MM.1S (cell line): Measurements from ENCODE around the gene PACRG.

Experiments used
- DNase-seq: peaks from one replicate; pipeline ENCODE4 v3.0.0-alpha.2; 2015
- H2AFZ ChIP-seq: fragments of 300-600 bp; sonication (generic); 2 replicates; pipeline ENCODE4 v1.6.0; 2016; ENCODE audit warnings: antibody characterized with exemption, low read length
- H3F3A ChIP-seq: fragments of 300-600 bp; sonication (generic); 2 replicates; pipeline ENCODE4 v1.6.1; 2016; ENCODE audit warnings: mild to moderate bottlenecking, antibody characterized with exemption, low read length, moderate library complexity, mixed read lengths; ENCODE audit not compliant: insufficient read depth
- H3K27ac ChIP-seq: fragments of 300-600 bp; sonication (generic); 2 replicates; pipeline ENCODE4 v1.5.1; 2016; ENCODE audit warnings: mild to moderate bottlenecking, low read length
- H3K27me3 ChIP-seq: fragments of 300-600 bp; sonication (generic); replicated peaks from 2 replicates; pipeline ENCODE4 v1.6.0; 2016; ENCODE audit warnings: low read length; ENCODE audit not compliant: insufficient read depth
- H3K36me3 ChIP-seq: fragments of 300-600 bp; sonication (generic); replicated peaks from 2 replicates; pipeline ENCODE4 v1.6.1; 2016; ENCODE audit warnings: mild to moderate bottlenecking, low read length, mixed read lengths; ENCODE audit not compliant: insufficient read depth
- H3K4me1 ChIP-seq: fragments of 300-600 bp; sonication (generic); 2 replicates; pipeline ENCODE4 v1.6.1; 2016; ENCODE audit warnings: low read length, mixed read lengths
- H3K4me2 ChIP-seq: fragments of 300-600 bp; sonication (generic); 2 replicates; pipeline ENCODE4 v1.6.0; 2016; ENCODE audit warnings: low read depth, low read length
- H3K4me3 ChIP-seq: fragments of 300-600 bp; sonication (generic); 2 replicates; pipeline ENCODE4 v1.5.1; 2016; ENCODE audit warnings: low read length, mixed read lengths
- H3K79me2 ChIP-seq: fragments of 300-600 bp; sonication (generic); 2 replicates; pipeline ENCODE4 v1.6.1; 2016; ENCODE audit warnings: mixed run types, low read length, mixed read lengths
- H3K9ac ChIP-seq: fragments of 300-600 bp; sonication (generic); 2 replicates; pipeline ENCODE4 v1.6.1; 2016; ENCODE audit warnings: low read length, mixed read lengths
- H3K9me2 ChIP-seq: fragments of 300-600 bp; sonication (generic); replicated peaks from 2 replicates; pipeline ENCODE4 v1.6.1; 2016; ENCODE audit warnings: mild to moderate bottlenecking, low read length, mixed read lengths; ENCODE audit not compliant: insufficient read depth
- H3K9me3 ChIP-seq: fragments of 300-600 bp; sonication (generic); replicated peaks from 2 replicates; pipeline ENCODE4 v1.6.1; 2016; ENCODE audit warnings: mild to moderate bottlenecking, low read length, mixed read lengths; ENCODE audit not compliant: insufficient read depth
- H4K20me1 ChIP-seq: fragments of 300-600 bp; sonication (generic); 2 replicates; pipeline ENCODE4 v1.6.1; 2016; ENCODE audit warnings: mild to moderate bottlenecking, low read length, moderate library complexity, mixed read lengths; ENCODE audit not compliant: insufficient read depth
- CTCF ChIP-seq: fragments of 300-600 bp; sonication (generic); IDR thresholded peaks from 2 replicates; pipeline ENCODE4 v1.5.1; 2016; ENCODE audit warnings: antibody characterized with exemption, low read length, mixed read lengths
- EZH2 ChIP-seq: fragments of 300-600 bp; sonication (generic); optimal IDR thresholded peaks from 2 replicates; pipeline ENCODE3; 2017; ENCODE audit warnings: low read depth, mild to moderate bottlenecking, antibody characterized with exemption, low read length, mixed read lengths
- EZH2phosphoT487 ChIP-seq: fragments of 300-600 bp; sonication (generic); IDR thresholded peaks from 2 replicates; pipeline ENCODE4 v1.6.1; 2018; ENCODE audit warnings: antibody characterized with exemption, low read length

PACRG gene

DNA sequence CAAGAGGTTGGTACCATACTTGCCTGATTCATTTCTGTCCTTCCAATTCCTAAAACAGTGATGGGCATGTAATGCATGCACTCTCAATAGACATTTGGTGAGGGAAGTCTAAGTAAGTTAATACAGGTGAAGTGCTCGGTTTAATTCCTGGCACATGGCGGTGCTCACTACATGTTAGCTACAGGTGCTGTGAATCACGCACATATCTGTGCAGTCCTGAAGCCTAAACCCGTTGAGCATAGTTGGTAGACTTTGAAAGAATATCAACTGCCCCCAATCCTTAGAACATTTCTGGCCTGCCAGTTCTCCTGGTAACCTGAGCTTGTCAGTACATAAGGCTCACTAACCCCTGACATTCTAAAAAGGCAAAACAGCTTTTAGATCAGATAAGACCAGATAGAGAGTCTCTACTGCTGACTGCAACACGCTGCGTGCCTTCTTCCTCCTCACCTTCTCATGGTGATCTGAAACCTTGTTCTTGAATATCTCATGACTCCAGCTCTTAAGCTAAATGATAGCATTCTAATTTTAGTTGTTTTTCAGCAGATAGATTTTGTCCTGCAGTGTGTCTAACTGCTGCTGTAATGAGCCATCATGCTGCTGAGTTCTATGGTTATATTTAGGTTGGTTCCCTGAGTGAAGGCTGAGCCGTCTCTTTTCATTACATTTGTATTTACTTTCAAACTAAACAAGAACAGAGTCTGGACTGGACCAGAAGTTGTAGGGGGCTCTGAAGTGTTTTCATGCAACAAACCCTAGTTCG, 358.3 kb downstream of the PACRG start:
- Histone ChIP-seq H3K4me1 (no peaks in the 10 kb centered on the region), H3K4me2 (no peak overlapping the region), H3K27me3 (no peaks in the 10 kb centered on the region), H3K9ac (no peak overlapping the region), H3K9me3 (no peaks in the 10 kb centered on the region), H3K79me2 (no peaks in the 10 kb centered on the region), H3K4me3 (no peak overlapping the region), H2AFZ (no peak overlapping the region), H3K9me2 (no peaks in the 10 kb centered on the region), H3K36me3 (no peaks in the 10 kb centered on the region), H3K27ac (no peak overlapping the region), H4K20me1 (no peaks in the 10 kb centered on the region), H3F3A (no peaks in the 10 kb centered on the region)
- no peak for TF ChIP-seq CTCF
- no peak for TF ChIP-seq EZH2
- no peak for TF ChIP-seq EZH2phosphoT487
- DNase-seq, result no peak

DNA sequence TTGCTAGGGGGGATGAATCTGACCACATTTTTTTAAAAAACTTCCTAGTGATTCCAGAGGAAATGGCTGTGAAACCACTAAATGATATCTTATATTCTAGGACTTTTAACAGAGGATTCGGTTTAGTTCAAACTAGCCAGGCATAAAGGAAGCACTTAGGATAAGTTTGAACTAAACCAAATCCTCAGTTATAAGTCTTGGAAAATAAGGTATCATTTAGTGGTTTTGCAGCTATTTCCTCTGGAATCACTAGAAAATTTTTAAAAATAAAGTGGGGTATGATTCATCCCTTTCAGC, 358.8 kb downstream of the PACRG start:
- Histone ChIP-seq H3K4me1 (no peaks in the 10 kb centered on the region), H3K36me3 (no peaks in the 10 kb centered on the region), H3K27me3 (no peaks in the 10 kb centered on the region), H3K4me2 (no peak overlapping the region), H3K4me3 (no peak overlapping the region), H3K27ac (no peak overlapping the region), H2AFZ (no peak overlapping the region), H3K9ac (no peak overlapping the region), H3K9me2 (no peaks in the 10 kb centered on the region), H4K20me1 (no peaks in the 10 kb centered on the region), H3K9me3 (no peaks in the 10 kb centered on the region), H3F3A (no peaks in the 10 kb centered on the region), H3K79me2 (no peaks in the 10 kb centered on the region)
- DNase-seq, result no peak
- no peak for TF ChIP-seq EZH2phosphoT487
- TF ChIP-seq CTCF, result no peak
- TF ChIP-seq EZH2, result no peak

GRCh38 chr6:163087981-163088380, 360.2 kb downstream of the PACRG start:
- Histone ChIP-seq H2AFZ (no peak overlapping the region), H3K27me3 (no peaks in the 10 kb centered on the region), H3K4me1 (no peaks in the 10 kb centered on the region), H3K9me3 (no peaks in the 10 kb centered on the region), H3K27ac (no peak overlapping the region), H3K9ac (no peak overlapping the region), H3K9me2 (no peaks in the 10 kb centered on the region), H3K4me3 (no peak overlapping the region), H3F3A (no peaks in the 10 kb centered on the region), H3K4me2 (no peak overlapping the region), H4K20me1 (no peaks in the 10 kb centered on the region), H3K36me3 (no peaks in the 10 kb centered on the region), H3K79me2 (no peaks in the 10 kb centered on the region)
- TF ChIP-seq EZH2 (no peak), EZH2phosphoT487 (no peak), CTCF (no peak)
- DNase-seq, result no peak
